Small intestine (tissue), 7 donors: ENCODE data around the gene EPS8. TPM values are rescaled to one million over a fixed set of nuclear protein-coding genes. Genes with fewer than 3 reads are reported as not detected.

Source experiments
- DNase-seq, 2 donors: peaks; one replicate each; pipeline versions ENCODE4 v3.0.0 to v3.0.0-alpha.2; 2013
- FAIRE-seq: peaks from 2 replicates; lab custom pipeline; 2012; peaks lifted over from hg19 to GRCh38; lab: Jason Lieb, UNC
- H3K27ac ChIP-seq, 3 donors: one replicate each; pipeline ENCODE4 v1.5.1; 2013; ENCODE audit warnings: low read length in 2 of 3, mild to moderate bottlenecking in 2 of 3, control low read depth in 1 of 3, inconsistent platforms in 1 of 3, low read depth in 1 of 3, moderate library complexity in 1 of 3
- H3K27me3 ChIP-seq, 3 donors: one replicate each; pipeline ENCODE4 v1.6.1; 2013; ENCODE audit warnings: low read length in 3 of 3, inconsistent platforms in 1 of 3; ENCODE audit not compliant: control insufficient read depth in 3 of 3, insufficient read depth in 3 of 3
- H3K36me3 ChIP-seq, 3 donors: one replicate each; pipeline ENCODE4 v1.6.1; 2013; ENCODE audit warnings: low read length in 3 of 3, inconsistent platforms in 1 of 3, low read depth in 1 of 3, mild to moderate bottlenecking in 1 of 3, moderate library complexity in 1 of 3; ENCODE audit not compliant: control insufficient read depth in 3 of 3, insufficient read depth in 2 of 3
- H3K4me1 ChIP-seq, 3 donors: one replicate each; pipeline ENCODE4 v1.6.1; 2013; ENCODE audit warnings: low read length in 2 of 3, inconsistent platforms in 1 of 3, low read depth in 1 of 3, mild to moderate bottlenecking in 1 of 3, moderate library complexity in 1 of 3; ENCODE audit not compliant: control insufficient read depth in 3 of 3, insufficient read depth in 2 of 3
- H3K4me3 ChIP-seq, 3 donors: one replicate each; pipeline ENCODE4 v1.5.1; 2013; ENCODE audit warnings: low read length in 3 of 3, control low read depth in 1 of 3, inconsistent platforms in 1 of 3, low read depth in 1 of 3, mild to moderate bottlenecking in 1 of 3, moderate library complexity in 1 of 3
- H3K9me3 ChIP-seq, 2 donors: one replicate each; pipeline ENCODE4 v1.6.1; 2013; ENCODE audit warnings: low read depth in 1 of 2, low read length in 1 of 2; ENCODE audit not compliant: control insufficient read depth in 2 of 2, insufficient read depth in 1 of 2
- WGBS, 3 donors: extraction: QIAGEN DNeasy Blood & Tissue Kit; methylation state at CpG; one replicate each; pipeline ENCODE4 v1.1.7; 2013; 5-methylcytosine and 5-hydroxymethylcytosine counted together
- polyA plus RNA-seq, 4 donors: library from polyadenylated mRNA; stranded (reverse) in 3 of 4; unstranded in 1 of 4; fragments of 200-250 nt in 3 of 4; fragments of 120-200 nt in 1 of 4; gene quantifications; one replicate each; pipeline versions ENCODE4 v1.2.1 to v1.2.3, GENCODE V29; 2013
- donor health status: healthy with polysubstance abuse.
- donor health status: control.
- donor health status: control.
- donor health status: Bipolar disorder and iron deficiency.
- donor health status: healthy.

The EPS8 gene
- polyA plus RNA-seq, 4 donors: 38.0 to 103 (median 55.8) TPM

DNA sequence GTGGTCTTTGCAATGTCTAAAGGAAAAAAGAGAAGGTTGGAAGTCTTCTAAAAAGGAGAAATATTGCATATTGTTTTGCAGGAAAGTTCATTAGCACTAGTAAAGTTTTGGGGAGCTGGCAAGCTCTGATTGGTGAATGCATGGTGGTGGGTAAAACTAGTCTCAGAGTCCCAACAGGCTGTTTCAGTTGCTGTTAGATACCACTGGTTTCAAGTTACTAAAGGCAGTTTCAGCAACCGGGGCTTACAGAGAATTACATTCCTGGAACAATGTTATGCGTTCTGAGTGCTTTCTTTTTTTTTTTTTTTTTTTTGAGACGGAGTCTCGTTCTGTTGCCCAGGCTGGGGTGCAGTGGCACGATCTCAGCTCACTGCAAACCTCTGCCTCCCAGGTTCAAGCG, 208.2 kb downstream of the EPS8 start:
- Histone ChIP-seq H3K27me3 (no peaks in the 10 kb centered on the region), H3K4me1 (no peaks in the 10 kb centered on the region), H3K4me3 (no peak overlapping the region), H3K36me3 (no peaks in the 10 kb centered on the region), H3K27ac (no peak overlapping the region), H3K9me3 (peaks cover 0 to 6% of the 10 kb centered on the region in 2 donors)
- WGBS, 3 donors: 38 to 65% (median 51%) methylated on average over 4 to 6 of the region's 6 CpGs
- no peak for DNase-seq
- no peak for FAIRE-seq

DNA sequence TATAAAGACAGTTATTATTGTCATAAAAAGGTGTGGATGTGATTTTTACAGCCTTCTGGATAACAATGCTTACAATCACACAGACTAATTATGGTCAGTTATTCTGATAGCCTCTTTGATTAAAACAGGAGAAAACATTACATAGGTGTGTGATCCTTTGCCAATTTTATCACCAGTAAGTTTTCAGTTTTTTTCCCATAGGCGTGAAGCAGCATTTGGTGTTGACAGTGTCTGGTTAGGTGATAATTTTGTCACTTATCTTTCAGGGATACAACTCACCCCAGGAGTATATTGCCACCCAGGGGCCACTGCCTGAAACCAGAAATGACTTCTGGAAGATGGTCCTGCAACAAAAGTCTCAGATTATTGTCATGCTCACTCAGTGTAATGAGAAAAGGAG, 208.8 kb downstream of the EPS8 start:
- H3K4me1 ChIP-seq: no peaks in the 10 kb centered on the region
- no peaks in the 10 kb centered on the region for H3K36me3 ChIP-seq
- DNase-seq (peak in 1 of 2 donors; percentile 53), FAIRE-seq (no peak)
- peaks cover 0 to 6% of the 10 kb centered on the region in 2 donors for H3K9me3 ChIP-seq
- H3K4me3 ChIP-seq: no peak overlapping the region
- H3K27me3 ChIP-seq: no peaks in the 10 kb centered on the region
- H3K27ac ChIP-seq: no peak overlapping the region
- WGBS, 3 donors: 12 to 53% (median 31%) methylated on average over 1 of the region's 1 CpG

DNA sequence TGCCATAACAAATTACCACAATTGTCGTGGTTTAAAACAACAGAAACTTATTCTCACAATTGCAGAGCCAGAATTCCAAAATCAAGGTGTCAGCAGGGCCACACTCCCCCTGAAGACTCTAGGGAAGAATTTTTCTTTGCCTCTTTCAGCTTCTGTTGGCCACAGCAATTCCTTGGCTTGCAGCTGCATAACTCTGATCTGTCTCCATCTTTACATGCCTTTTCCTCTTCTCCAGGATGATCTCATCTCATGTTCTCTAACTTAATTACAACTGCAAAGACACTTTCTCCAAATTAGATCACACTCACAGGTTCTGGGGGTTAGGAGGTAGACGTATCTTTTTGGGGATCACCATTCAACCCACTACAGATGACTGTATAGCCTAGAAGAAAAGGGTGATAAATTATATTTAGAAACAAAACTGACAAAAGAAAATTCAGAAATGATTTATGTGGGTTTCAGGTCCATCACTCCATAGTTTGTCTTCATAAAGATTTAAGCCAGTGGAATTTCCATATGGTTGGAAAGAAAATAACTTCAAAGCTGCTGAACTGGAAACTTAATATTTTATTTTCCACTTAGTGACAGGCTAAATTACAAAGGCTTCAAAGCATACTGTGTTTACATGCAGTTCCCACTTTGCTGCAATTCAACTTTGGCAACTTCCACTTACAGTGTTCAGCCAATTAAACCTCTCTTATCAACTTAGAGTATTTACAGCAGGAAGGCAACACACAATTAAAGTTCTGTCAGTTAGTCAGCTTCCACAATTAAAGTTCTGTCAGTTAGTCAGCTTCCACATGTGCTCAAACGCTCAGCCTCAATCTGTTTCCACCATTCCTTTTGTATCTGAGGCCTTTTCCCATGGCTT, 213.3 kb downstream of the EPS8 start:
- no peak overlapping the region for H3K27ac ChIP-seq
- FAIRE-seq (no peak), DNase-seq (peak in 1 of 2 donors; percentile 46)
- H3K9me3 ChIP-seq: peaks cover 0 to 4% of the 10 kb centered on the region in 2 donors
- H3K4me3 ChIP-seq: no peak overlapping the region
- no peaks in the 10 kb centered on the region for H3K27me3 ChIP-seq
- 32 to 40% (median 39%) methylated on average over 3 of the region's 3 CpGs for WGBS, 3 donors
- no peaks in the 10 kb centered on the region for H3K36me3 ChIP-seq
- no peaks in the 10 kb centered on the region for H3K4me1 ChIP-seq

DNA sequence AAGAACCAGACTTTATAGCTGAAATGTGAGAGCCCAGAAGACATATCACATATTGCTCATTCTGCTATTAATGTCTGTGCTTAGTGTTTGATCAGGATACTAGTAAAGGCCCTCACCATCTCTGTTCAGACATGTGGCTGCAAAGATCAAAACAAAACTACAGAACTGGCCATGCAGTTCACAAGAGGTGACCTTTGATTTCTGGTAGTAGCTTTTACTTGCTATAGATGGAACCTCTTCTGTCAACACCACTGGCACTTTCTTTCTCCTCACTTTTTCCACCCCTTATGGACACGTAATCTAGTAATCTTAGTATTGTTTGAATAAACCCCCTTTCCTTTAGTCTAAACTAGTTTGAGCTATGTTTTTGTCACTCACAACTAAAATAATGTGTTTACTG, 214.8 kb downstream of the EPS8 start:
- Histone ChIP-seq H3K9me3 (peaks cover 0 to 4% of the 10 kb centered on the region in 2 donors), H3K27me3 (no peaks in the 10 kb centered on the region), H3K4me1 (no peaks in the 10 kb centered on the region), H3K27ac (no peak overlapping the region), H3K36me3 (no peaks in the 10 kb centered on the region), H3K4me3 (no peak overlapping the region)
- DNase-seq (peak in 1 of 2 donors; percentile 28), FAIRE-seq (no peak)
- WGBS, 3 donors: 77 to 92% (median 91%) methylated on average over 1 of the region's 1 CpG

Other genes with a start within 250 kb of the EPS8 start
- gene STRAP, start 93.0 kb upstream of the EPS8 start, polyA plus RNA-seq: 100 to 1,000 TPM in 1 of 4 donors, 10 to 100 TPM in 3; 72.1 to 104 (median 90.0) TPM
- gene DERA, start 121.9 kb upstream of the EPS8 start, polyA plus RNA-seq: 100 to 1,000 TPM in 1 of 4 donors, 10 to 100 TPM in 3; 36.0 to 133 (median 90.5) TPM